Measurements from ENCODE around the gene C11orf42.

C11orf42 gene

GRCh38 chr11:6240139-6240538 lies 34.8 kb downstream of the C11orf42 start:
- no peak for TF ChIP-seq SIN3A (IDR thresholded peaks at IDR 0.05; ENCODE audit: borderline replicate concordance, insufficient read depth, low read length)
- no peak for TF ChIP-seq REST (IDR thresholded peaks at IDR 0.05; ENCODE audit: insufficient read depth in 1 of 2, low read depth in 2 of 2, low read length in 2 of 2)
- no peak for TF ChIP-seq FOXP2 (optimal IDR thresholded peaks at IDR 0.05; ENCODE audit: borderline replicate concordance, extremely low read depth, extremely low read length, insufficient read depth)
- no peak for TF ChIP-seq POLR2AphosphoS5 (IDR thresholded peaks at IDR 0.05; ENCODE audit: low read depth, low read length)
- no peak for TF ChIP-seq TAF1 (IDR thresholded peaks at IDR 0.05; ENCODE audit: borderline replicate concordance, insufficient read depth, low read length)

- no peak for TF ChIP-seq REST (IDR thresholded peaks at IDR 0.05; ENCODE audit: insufficient read depth in 1 of 2, low read depth in 2 of 2, low read length in 2 of 2)
- no peak for TF ChIP-seq TAF1 (IDR thresholded peaks at IDR 0.05; ENCODE audit: borderline replicate concordance, insufficient read depth, low read length)
- no peak for TF ChIP-seq POLR2AphosphoS5 (IDR thresholded peaks at IDR 0.05; ENCODE audit: low read depth, low read length)
- no peak for TF ChIP-seq SIN3A (IDR thresholded peaks at IDR 0.05; ENCODE audit: borderline replicate concordance, insufficient read depth, low read length)
- no peak for TF ChIP-seq FOXP2 (optimal IDR thresholded peaks at IDR 0.05; ENCODE audit: borderline replicate concordance, extremely low read depth, extremely low read length, insufficient read depth)
These were observed 35.4 kb downstream of the C11orf42 start for GRCh38 chr11:6240781-6241180.

- TF ChIP-seq FOXP2 (optimal IDR thresholded peaks at IDR 0.05; ENCODE audit: borderline replicate concordance, extremely low read depth, extremely low read length, insufficient read depth) = no peak
- no peak for TF ChIP-seq TAF1 (IDR thresholded peaks at IDR 0.05; ENCODE audit: borderline replicate concordance, insufficient read depth, low read length)
- TF ChIP-seq REST (IDR thresholded peaks at IDR 0.05; ENCODE audit: insufficient read depth in 1 of 2, low read depth in 2 of 2, low read length in 2 of 2) = no peak
- no peak for TF ChIP-seq SIN3A (IDR thresholded peaks at IDR 0.05; ENCODE audit: borderline replicate concordance, insufficient read depth, low read length)
- no peak for TF ChIP-seq POLR2AphosphoS5 (IDR thresholded peaks at IDR 0.05; ENCODE audit: low read depth, low read length)
These were observed 36.0 kb downstream of the C11orf42 start for GRCh38 chr11:6241316-6241715.

- TF ChIP-seq TAF1 (IDR thresholded peaks at IDR 0.05; ENCODE audit: borderline replicate concordance, insufficient read depth, low read length) (no peak), SIN3A (IDR thresholded peaks at IDR 0.05; ENCODE audit: borderline replicate concordance, insufficient read depth, low read length) (no peak), REST (IDR thresholded peaks at IDR 0.05; ENCODE audit: insufficient read depth in 1 of 2, low read depth in 2 of 2, low read length in 2 of 2) (no peak)
These were observed 40.2 kb downstream of the C11orf42 start for GRCh38 chr11:6245536-6245935.

GRCh38 chr11:6248248-6248647 lies 42.9 kb downstream of the C11orf42 start:
- TF ChIP-seq TAF1 (IDR thresholded peaks at IDR 0.05; ENCODE audit: borderline replicate concordance, insufficient read depth, low read length) = no peak
- TF ChIP-seq POLR2AphosphoS5 (IDR thresholded peaks at IDR 0.05; ENCODE audit: low read depth, low read length) = no peak
- TF ChIP-seq REST (IDR thresholded peaks at IDR 0.05; ENCODE audit: insufficient read depth in 1 of 2, low read depth in 2 of 2, low read length in 2 of 2) = no peak
- no peak for TF ChIP-seq FOXP2 (optimal IDR thresholded peaks at IDR 0.05; ENCODE audit: borderline replicate concordance, extremely low read depth, extremely low read length, insufficient read depth)
- TF ChIP-seq SIN3A (IDR thresholded peaks at IDR 0.05; ENCODE audit: borderline replicate concordance, insufficient read depth, low read length) = no peak

Data from PFSK-1 (cell line).